DND-41 (cell line): ENCODE measurements around the gene MFAP4.

ENCODE experiments used
- ATAC-seq: fragments of 200-7000 bp; cut with Tn5 transposase; 3 replicates; pipeline ENCODE4 v1.9.1; 2021; ENCODE audit warnings: low read depth; ENCODE audit not compliant: insufficient read depth
- DNase-seq: peaks from one replicate; pipeline ENCODE4 v3.0.0-alpha.2; 2020
- H2AFZ ChIP-seq: 2 replicates; pipeline ENCODE4 v1.6.0; 2012; ENCODE audit warnings: low read depth, low read length
- H3K27ac ChIP-seq: 2 replicates; pipeline ENCODE4 v1.5.1; 2012; ENCODE audit warnings: low read length, inconsistent platforms
- H3K27me3 ChIP-seq: fragments of 200-600 bp; sonication (generic); 2 replicates; pipeline ENCODE4 v1.6.0; 2012; ENCODE audit warnings: low read length, mild to moderate bottlenecking, inconsistent platforms; ENCODE audit not compliant: insufficient read depth, poor library complexity
- H3K36me3 ChIP-seq: 2 replicates; pipeline ENCODE4 v1.5.1; 2012; ENCODE audit warnings: low read length, inconsistent platforms; ENCODE audit not compliant: insufficient read depth
- H3K4me1 ChIP-seq: 2 replicates; pipeline ENCODE4 v1.5.1; 2012; ENCODE audit warnings: mild to moderate bottlenecking, low read length; ENCODE audit not compliant: insufficient read depth
- H3K4me2 ChIP-seq: 2 replicates; pipeline ENCODE4 v1.6.0; 2012; ENCODE audit warnings: mild to moderate bottlenecking, moderate library complexity, low read length, inconsistent platforms; ENCODE audit not compliant: insufficient read depth
- H3K4me3 ChIP-seq, 2 experiments: fragments of 200-600 bp in 1 of 2; shearing (Covaris generic) in 1 of 2; 2 replicates each; pipeline ENCODE4 v1.5.1; 2012 to 2016; ENCODE audit warnings: inconsistent platforms in 2 of 2, low read length in 2 of 2, mild to moderate bottlenecking in 2 of 2, low read depth in 1 of 2, moderate library complexity in 1 of 2
- H3K79me2 ChIP-seq: 2 replicates; pipeline ENCODE4 v1.6.0; 2012; ENCODE audit warnings: low read length, inconsistent platforms; ENCODE audit not compliant: insufficient read depth
- H3K9ac ChIP-seq: 2 replicates; pipeline ENCODE4 v1.6.0; 2012; ENCODE audit warnings: low read depth, mild to moderate bottlenecking, inconsistent platforms, low read length, moderate library complexity
- H3K9me3 ChIP-seq: 2 replicates; pipeline ENCODE4 v1.5.1; 2012; ENCODE audit warnings: low read length, moderate library complexity, mild to moderate bottlenecking, inconsistent platforms; ENCODE audit not compliant: insufficient read depth, severe bottlenecking
- H4K20me1 ChIP-seq: 2 replicates; pipeline ENCODE4 v1.6.0; 2012; ENCODE audit warnings: low read length; ENCODE audit not compliant: insufficient read depth
- CTCF ChIP-seq: IDR thresholded peaks from 2 replicates; pipeline ENCODE4 v1.5.1; 2012; ENCODE audit warnings: borderline replicate concordance, low read length, moderate library complexity, mild to moderate bottlenecking; ENCODE audit not compliant: poor library complexity, severe bottlenecking; ENCODE audit errors: extremely low read depth
- EZH2 ChIP-seq: IDR thresholded peaks from 3 replicates; pipeline ENCODE4 v1.6.1; 2012; ENCODE audit warnings: borderline replicate concordance, low read depth, mild to moderate bottlenecking, moderate library complexity, low read length, inconsistent platforms; ENCODE audit not compliant: severe bottlenecking

The MFAP4 gene

DNA sequence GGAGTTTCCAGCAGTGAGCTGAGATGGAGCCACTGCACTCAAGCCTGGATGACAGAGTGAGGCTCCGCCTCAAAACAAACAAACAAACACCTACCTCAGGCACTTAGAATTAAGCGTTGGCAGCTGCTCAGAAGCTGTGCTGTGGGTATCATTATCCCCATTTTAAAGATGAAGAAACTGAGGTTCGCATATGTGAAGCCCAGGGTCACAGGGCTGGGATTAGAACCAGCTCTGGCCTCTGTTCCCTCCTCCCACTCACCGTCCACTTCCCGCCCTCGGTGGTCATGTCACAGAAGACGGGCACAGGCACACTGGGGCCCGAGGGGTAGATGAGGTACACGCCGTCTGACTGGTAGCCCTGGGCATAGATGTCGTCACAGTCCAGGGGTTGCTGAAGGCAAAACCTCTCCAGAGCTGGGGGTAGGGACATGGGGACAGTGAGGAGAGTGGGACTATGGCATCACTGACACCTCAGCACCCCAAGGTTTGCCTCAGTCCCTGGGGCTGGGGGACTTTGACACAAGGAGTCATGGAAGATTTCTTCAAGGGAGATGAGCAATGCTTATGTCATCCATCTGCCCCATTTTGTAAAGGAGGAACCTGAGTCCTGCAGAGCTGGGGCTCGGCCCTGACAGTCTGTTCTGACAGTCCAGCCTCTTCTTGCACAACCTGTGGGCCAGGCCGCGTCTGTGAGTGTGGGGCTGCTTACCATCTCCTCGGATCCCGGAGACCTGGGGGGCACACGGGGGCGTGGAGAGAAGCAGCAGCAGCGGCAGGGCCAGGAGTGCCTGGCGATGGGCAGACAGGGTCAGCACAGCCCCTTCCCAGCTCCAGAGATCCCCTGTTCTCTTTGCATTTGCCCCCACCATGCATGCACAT lies 700 bp downstream of the MFAP4 start:
- peak overlapping the region; percentile 61 for H3K27ac ChIP-seq
- peak overlapping the region; percentile 46 for H3K4me2 ChIP-seq
- DNase-seq (no peak), ATAC-seq (no peak)
- peaks cover 25% of the 10 kb centered on the region for H3K4me1 ChIP-seq
- H3K79me2 ChIP-seq: no peaks in the 10 kb centered on the region
- no peak for TF ChIP-seq EZH2
- no peak overlapping the region for H2AFZ ChIP-seq
- peak overlapping the region in 1 of 2 experiments; percentile 41; a peak in 2 of 4 replicates for H3K4me3 ChIP-seq
- H3K27me3 ChIP-seq: no peaks in the 10 kb centered on the region
- H4K20me1 ChIP-seq: peaks cover 30% of the 10 kb centered on the region
- no peaks in the 10 kb centered on the region for H3K9me3 ChIP-seq
- peaks cover 38% of the 10 kb centered on the region for H3K36me3 ChIP-seq
- peak overlapping the region; percentile 38 for H3K9ac ChIP-seq

- Histone ChIP-seq H3K27ac (no peak overlapping the region), H3K36me3 (peaks cover 46% of the 10 kb centered on the region), H3K4me2 (no peak overlapping the region; the same call in 1 of the 2 replicates), H4K20me1 (peaks cover 34% of the 10 kb centered on the region), H3K4me1 (peaks cover 25% of the 10 kb centered on the region), H2AFZ (no peak overlapping the region), H3K79me2 (peaks cover 2% of the 10 kb centered on the region; the same call in 1 of the 2 replicates), H3K9ac (no peak overlapping the region), H3K4me3 (no peak overlapping the region), H3K9me3 (no peaks in the 10 kb centered on the region), H3K27me3 (no peaks in the 10 kb centered on the region)
- no peak for ATAC-seq
- TF ChIP-seq CTCF (no peak), EZH2 (no peak)
- DNase-seq: no peak
Measured at GRCh38 chr17:19385521-19385983, 1.4 kb downstream of the MFAP4 start.

DNA sequence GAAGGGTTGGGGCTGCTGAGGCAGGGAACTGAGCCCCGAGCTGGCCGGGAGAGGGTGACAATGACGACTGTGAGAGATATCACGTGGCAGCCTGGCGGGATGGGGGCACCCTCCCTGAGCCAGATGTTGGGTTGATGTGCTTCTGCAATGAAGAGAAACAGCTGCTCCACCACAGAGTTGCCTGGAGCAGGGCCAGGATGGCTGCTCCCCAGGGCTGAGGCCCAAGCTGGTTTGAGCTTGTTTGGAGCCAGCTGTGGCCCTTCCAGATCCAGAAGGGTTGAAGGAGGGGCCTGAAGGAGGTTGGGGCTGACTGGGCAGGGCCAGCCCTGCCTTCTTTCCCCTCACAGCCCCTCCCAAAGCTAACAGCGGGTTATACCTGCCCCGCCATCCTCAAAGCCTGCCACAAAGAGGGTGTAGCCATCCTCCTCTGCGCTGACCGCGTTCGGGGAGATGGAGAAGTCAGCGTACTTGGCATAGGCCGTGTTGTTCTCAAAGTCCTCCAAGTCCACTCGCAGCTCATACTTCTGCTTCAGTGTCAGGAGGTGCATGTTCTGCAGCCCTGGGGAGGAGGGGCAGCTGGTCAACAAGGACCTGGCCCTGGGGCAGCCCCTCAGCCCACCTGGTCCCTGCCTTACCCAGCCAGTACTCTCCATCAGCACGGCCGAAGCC lies 2.1 kb downstream of the MFAP4 start:
- Histone ChIP-seq H3K9me3 (no peaks in the 10 kb centered on the region), H3K79me2 (peaks cover 2% of the 10 kb centered on the region; the same call in 1 of the 2 replicates), H3K27me3 (no peaks in the 10 kb centered on the region), H3K4me1 (peaks cover 25% of the 10 kb centered on the region), H4K20me1 (peaks cover 34% of the 10 kb centered on the region), H3K9ac (no peak overlapping the region), H2AFZ (no peak overlapping the region), H3K4me2 (no peak overlapping the region), H3K4me3 (no peak overlapping the region), H3K36me3 (peaks cover 52% of the 10 kb centered on the region), H3K27ac (0 out of 2 replicates have a peak overlapping the region, but pooled peaks have one; percentile 42)
- ATAC-seq (peak; percentile 54), DNase-seq (peak; percentile 81)
- TF ChIP-seq EZH2: no peak
- TF ChIP-seq CTCF: no peak
